GM12872 (cell line): ENCODE results near the gene CHN2.

Source experiments
- TF ChIP-seq, protein P1 (sequence below): IDR thresholded peaks from 3 replicates; pipeline ENCODE4 v1.5.1; 2011; ENCODE audit warnings: low read depth, mild to moderate bottlenecking, low read length, moderate library complexity; ENCODE audit not compliant: insufficient read depth

CHN2 gene

GRCh38 chr7:29386196-29386765 is 191.7 kb downstream of the CHN2 start:
- TF ChIP-seq, protein P1, sequence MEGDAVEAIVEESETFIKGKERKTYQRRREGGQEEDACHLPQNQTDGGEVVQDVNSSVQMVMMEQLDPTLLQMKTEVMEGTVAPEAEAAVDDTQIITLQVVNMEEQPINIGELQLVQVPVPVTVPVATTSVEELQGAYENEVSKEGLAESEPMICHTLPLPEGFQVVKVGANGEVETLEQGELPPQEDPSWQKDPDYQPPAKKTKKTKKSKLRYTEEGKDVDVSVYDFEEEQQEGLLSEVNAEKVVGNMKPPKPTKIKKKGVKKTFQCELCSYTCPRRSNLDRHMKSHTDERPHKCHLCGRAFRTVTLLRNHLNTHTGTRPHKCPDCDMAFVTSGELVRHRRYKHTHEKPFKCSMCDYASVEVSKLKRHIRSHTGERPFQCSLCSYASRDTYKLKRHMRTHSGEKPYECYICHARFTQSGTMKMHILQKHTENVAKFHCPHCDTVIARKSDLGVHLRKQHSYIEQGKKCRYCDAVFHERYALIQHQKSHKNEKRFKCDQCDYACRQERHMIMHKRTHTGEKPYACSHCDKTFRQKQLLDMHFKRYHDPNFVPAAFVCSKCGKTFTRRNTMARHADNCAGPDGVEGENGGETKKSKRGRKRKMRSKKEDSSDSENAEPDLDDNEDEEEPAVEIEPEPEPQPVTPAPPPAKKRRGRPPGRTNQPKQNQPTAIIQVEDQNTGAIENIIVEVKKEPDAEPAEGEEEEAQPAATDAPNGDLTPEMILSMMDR = no peak

GRCh38 chr7:29391262-29391661 is 196.7 kb downstream of the CHN2 start:
- TF ChIP-seq, protein P1 = no peak

DNA sequence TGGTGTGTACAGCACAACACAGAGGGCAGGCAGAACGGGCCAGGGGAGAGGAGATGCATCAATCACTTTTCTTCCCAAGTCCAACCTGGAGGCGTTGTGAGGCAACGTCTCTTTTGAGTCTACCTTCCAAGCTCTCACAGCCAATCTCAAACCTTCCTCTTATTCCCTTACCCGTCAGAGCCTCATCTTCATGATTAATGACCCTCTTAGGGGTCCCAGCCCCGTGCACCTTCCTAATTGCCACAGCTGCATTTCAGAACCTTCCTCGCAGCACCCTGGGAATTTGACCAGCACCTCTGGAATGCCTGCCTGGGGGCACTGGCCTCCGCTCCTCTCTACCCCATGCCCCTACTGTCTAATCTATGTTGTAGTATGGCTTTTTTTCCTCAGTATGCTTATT is 199.7 kb downstream of the CHN2 start:
- TF ChIP-seq, protein P1 = no peak

DNA sequence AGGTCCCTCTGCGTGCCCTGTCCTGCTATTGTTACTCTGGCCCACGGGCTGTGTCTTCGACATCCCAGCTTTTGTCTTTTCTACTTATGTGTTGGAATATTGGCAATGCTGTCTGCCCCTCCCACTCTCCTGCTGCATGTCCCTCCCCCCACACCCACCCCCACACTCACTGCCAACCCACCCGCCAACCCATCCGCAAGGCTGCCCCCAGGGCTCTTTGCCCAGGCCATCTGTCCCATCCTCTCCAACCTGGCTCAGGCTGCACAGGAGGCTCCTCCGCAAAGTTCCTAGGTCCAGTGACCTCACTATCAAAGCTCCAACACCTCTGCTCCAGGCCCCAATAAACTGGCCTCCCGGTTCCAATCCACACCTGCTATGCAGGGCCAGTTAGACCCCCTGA is 202.0 kb downstream of the CHN2 start:
- TF ChIP-seq, protein P1 = no peak

GRCh38 chr7:29397398-29397797 is 202.8 kb downstream of the CHN2 start:
- TF ChIP-seq, protein P1 = no peak

- TF ChIP-seq, protein P1 = no peak
Measured at GRCh38 chr7:29398011-29398410, 203.4 kb downstream of the CHN2 start.

- TF ChIP-seq, protein P1 = no peak
Measured at GRCh38 chr7:29400437-29400836, 205.9 kb downstream of the CHN2 start.

DNA sequence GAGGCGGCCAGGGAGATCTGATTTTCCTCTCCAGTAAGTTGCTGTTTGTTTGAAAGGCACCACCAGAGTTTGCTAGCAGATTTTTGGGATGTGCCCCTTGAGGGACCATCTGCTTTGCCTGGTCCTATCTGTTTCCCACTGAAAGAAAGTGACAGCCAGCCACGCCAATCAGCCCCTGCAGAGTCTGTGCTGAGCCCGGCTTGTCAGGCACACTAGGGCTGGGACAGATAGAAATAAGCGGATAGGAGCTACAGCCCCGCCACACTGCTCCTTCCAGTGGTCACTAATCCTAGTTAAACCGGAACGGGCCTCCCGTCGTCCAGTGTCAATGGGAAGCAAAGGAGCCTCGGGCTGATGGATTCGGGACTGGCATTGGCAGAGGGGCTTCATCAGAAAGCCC is 207.2 kb downstream of the CHN2 start:
- TF ChIP-seq, protein P1 = no peak
